Upper lobe of left lung (tissue), 4 donors: ENCODE results near the gene PTPRG.

Experiments
- CTCF ChIP-seq, 6 experiments: fragments of 450-650 bp in 4 of 6; fragments of 200-600 bp in 2 of 6; sonication (generic) in 2 of 6; IDR thresholded peaks; one replicate each; pipeline ENCODE4 v1.5.1; 2016 to 2019; ENCODE audit warnings: antibody characterized with exemption in 6 of 6
- EP300 ChIP-seq, 4 donors: sonication (generic); formaldehyde crosslinking; IDR thresholded peaks; one replicate each; pipeline ENCODE4 v1.5.1; 2017; ENCODE audit warnings: antibody characterized with exemption in 4 of 4, control low read depth in 2 of 4
- POLR2A ChIP-seq, 4 donors: fragments of 450-650 bp; IDR thresholded peaks; one replicate each; pipeline ENCODE4 v1.5.1; 2016 to 2017; ENCODE audit warnings: antibody characterized with exemption in 4 of 4, mild to moderate bottlenecking in 2 of 4

GRCh38 chr3:61926923-61927322 is 365.6 kb downstream of the PTPRG start:
- TF ChIP-seq CTCF (IDR thresholded peaks at IDR 0.05), result no peak
- TF ChIP-seq POLR2A (IDR thresholded peaks at IDR 0.05), result no peak
- no peak for TF ChIP-seq EP300 (IDR thresholded peaks at IDR 0.05)
